GM12874 (cell line): ENCODE data around the gene ODC1.

ENCODE experiments used
- TF ChIP-seq, protein P1 (sequence below): IDR thresholded peaks from 2 replicates; pipeline ENCODE4 v1.5.1; 2011; ENCODE audit warnings: low read depth, mild to moderate bottlenecking, control low read depth, low read length, moderate library complexity; ENCODE audit not compliant: insufficient read depth

ODC1 gene

DNA sequence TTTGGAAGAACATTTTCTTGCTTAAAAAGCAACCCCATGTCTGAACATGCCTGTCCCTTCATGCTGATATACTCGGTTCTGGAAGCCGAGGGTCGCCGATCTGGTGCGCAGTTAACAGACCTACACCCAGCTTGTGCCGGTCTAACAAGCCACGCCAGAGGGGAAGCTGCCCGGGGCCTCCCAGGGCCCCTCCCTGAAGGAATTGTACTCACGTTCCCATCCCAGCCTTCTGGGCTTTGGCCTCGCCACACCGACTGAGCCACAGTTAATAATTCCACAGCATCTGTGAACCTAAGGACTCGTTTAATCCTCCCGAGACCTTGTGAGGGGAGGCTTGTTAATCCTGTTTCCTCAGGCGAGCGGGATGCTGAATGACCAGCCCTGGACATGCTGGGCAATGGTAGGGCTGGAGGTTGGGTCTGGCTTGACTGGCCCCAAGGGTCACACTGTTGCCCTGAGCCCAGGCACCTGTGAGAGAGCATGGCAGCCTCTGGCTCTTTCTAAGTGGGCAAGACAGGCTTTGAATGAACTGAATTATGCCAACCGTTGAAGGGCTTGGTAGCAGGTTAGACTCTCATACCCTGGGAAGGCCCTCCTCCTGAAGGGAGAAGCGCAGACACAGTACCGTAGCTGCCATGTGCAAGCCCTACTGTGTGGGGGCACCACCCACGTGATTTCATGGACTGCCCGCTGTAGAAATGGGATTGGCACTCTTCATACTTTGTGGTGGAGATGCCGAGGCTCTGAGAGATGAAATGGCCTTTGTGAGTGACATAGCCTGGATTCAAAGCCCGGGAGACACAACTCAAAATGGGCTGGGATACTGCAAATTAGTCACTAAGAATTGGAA lies 27.9 kb upstream of the ODC1 start:
- TF ChIP-seq, protein P1, sequence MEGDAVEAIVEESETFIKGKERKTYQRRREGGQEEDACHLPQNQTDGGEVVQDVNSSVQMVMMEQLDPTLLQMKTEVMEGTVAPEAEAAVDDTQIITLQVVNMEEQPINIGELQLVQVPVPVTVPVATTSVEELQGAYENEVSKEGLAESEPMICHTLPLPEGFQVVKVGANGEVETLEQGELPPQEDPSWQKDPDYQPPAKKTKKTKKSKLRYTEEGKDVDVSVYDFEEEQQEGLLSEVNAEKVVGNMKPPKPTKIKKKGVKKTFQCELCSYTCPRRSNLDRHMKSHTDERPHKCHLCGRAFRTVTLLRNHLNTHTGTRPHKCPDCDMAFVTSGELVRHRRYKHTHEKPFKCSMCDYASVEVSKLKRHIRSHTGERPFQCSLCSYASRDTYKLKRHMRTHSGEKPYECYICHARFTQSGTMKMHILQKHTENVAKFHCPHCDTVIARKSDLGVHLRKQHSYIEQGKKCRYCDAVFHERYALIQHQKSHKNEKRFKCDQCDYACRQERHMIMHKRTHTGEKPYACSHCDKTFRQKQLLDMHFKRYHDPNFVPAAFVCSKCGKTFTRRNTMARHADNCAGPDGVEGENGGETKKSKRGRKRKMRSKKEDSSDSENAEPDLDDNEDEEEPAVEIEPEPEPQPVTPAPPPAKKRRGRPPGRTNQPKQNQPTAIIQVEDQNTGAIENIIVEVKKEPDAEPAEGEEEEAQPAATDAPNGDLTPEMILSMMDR: no peak

DNA sequence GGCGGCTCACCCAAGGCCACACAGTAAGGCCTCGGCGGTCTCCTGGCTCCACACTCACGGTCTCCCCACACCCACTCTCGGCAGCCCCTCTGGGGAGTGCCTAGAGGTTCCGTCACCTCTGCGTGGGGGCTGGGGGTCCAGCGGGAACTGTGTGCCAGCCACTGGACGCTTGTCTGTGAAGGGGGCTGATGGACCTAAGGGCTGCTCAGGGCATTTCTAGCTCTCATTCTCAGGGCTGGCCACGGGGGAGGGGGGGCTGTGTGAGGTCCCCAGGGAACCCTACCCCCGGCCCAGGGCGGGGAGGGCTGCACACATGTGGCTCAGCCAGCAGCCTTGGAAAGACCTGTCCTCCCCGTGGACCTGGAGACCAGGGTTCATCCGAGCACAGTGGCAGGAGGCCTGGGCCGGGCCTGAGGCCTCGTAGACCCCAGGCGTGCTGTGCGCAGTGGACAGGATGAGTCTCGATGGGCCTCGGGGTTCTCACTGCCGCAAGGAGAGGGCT lies 27.1 kb upstream of the ODC1 start:
- TF ChIP-seq, protein P1: no peak

DNA sequence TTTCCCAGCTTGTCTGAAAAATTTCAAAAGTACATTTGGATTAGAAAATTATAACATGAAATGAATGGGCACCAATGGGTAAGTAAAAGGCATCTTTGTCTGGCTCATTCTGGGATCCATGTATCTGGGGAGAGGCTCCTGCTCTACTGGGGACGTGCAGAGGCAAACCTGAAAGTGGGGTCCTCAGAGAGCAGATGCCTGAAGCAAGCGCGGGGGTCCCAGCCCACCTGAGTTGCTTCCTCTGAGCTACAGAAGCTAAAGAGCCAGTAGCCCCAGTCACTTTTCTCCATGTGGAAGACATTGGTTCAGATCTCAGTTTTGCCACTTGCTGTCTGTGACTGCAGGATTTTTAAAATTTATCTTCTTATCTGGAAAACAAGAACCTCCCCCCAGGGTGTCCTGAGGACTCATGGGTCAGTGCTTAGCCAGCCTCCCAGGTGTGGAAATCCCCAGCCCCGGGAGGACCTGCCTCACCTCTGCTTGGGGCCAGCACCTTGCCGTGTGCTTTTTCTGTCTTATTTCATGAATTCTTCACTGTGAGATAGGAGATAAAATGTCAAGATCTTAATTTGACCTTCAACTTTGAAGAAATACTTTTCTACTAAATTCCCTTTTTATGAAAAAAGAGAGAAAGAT lies 25.1 kb upstream of the ODC1 start:
- TF ChIP-seq, protein P1: no peak

DNA sequence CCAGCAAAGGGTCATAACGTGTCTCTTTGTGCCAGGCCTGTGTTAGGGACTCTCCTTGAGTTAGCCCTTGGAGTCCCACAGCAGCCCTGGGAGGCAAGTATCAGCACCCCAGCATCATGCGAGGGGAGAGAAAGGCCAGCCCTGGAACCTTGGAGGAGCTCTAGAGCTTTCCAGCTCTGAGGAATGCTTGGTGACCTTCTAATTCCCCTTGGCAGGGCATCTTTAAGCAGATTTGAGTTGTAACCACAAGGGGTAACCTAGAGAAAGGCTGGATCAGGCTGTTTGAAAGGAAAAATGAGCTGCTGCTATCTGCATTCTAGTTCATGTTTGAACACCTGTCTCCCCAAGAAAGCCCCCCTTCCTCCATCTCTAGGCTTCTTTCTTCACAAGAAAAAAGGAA lies 23.8 kb upstream of the ODC1 start:
- TF ChIP-seq, protein P1: no peak

DNA sequence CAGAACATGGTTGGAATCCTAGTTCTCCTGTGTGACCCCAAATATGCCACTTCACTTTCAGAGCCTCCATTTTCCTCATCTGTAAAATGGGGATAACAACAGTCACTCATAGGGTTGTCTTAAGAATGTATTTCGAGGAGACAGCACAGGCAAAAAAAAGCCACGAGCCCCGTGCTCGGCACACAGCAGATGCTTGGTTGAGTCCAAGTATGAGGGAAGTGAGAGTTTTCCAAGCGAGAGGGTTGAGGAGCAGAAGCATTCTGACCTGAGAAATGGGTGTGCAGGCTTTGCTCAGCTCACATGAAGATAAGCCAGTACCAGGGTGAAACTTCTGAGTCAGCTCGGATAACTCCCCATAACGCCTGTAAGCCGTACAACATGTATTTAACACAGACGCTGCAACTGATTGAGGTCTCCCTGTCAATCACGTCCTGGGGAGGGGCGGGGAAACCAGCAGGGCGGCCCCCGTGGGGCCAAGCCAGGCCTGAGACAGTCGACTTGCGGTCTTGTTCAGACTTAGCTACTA lies 23.0 kb upstream of the ODC1 start:
- TF ChIP-seq, protein P1: no peak

DNA sequence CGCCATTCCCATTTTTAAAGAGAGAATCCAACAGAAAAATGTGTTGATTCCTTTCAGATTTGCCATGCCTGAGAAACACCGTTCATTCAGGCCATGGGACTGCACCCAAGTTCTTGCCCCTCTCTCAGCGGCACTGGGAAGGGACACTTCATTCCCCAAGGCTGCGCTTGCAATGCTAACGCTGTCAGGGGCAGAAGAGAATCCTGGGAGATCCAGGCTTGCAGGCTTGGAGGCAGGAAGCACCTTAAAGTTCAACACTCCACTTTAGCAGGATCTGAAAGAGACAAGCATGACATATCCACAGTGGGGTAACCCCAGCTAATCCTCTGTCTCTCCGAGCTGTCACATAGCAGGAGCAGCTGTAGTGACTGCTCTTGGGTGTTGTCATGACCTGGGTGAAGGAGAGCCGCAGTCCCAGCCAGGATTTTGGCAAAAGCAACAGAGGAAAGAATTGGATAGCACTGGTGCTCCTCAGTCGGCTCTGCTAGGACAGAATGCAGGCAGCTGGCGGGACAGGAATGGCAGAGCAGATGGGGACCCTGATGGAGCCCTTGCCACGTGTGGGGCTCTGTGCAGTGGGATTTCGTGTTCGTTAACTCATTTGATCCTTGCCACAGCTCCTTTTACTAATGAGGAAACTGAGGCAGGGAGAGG lies 22.0 kb upstream of the ODC1 start:
- TF ChIP-seq, protein P1: no peak

DNA sequence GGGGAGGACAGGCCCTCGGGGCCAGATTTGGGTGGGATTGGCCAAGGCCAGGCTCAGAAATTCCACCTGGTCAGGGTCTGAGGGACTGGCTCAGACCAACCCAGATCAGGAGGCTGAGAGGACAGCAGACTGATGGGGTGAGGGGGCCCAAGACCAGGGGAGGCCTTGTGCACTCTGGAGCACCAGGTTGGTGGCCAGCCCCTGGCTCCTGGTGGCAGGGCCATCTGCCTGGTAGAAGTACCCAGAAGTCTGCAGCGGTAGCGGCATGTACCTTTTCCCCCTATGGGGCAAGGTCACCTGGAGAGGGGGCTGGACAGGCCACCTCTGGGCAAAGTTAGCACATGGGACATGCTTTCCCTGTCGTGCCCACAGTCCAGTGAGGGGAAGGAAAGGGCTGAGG lies 21.2 kb upstream of the ODC1 start:
- TF ChIP-seq, protein P1: no peak
